Endothelial cell (in vitro differentiated cells): ENCODE data around the gene ADGRG1. TPM values are rescaled to one million over a fixed set of nuclear protein-coding genes. Genes with fewer than 3 reads are reported as not detected.

Experiments used
- DNase-seq: peaks from one replicate; pipeline ENCODE4 v3.0.0; 2021; ENCODE audit warnings: low spot score
- H3K27ac Mint-ChIP-seq: one replicate; pipeline ENCODE4 v1.8.0; 2021; ENCODE audit warnings: mixed read lengths, inconsistent platforms; ENCODE audit not compliant: unreplicated experiment
- H3K27me3 Mint-ChIP-seq: one replicate; pipeline ENCODE4 v1.8.0; 2021; ENCODE audit warnings: mild to moderate bottlenecking, moderate library complexity, mixed read lengths, inconsistent platforms; ENCODE audit not compliant: unreplicated experiment
- H3K36me3 Mint-ChIP-seq: one replicate; pipeline ENCODE4 v1.8.0; 2021; ENCODE audit warnings: mild to moderate bottlenecking, low read depth, mixed read lengths, inconsistent platforms; ENCODE audit not compliant: unreplicated experiment
- H3K4me1 Mint-ChIP-seq: one replicate; pipeline ENCODE4 v1.8.0; 2021; ENCODE audit warnings: mild to moderate bottlenecking, mixed read lengths, inconsistent platforms; ENCODE audit not compliant: unreplicated experiment
- H3K4me3 Mint-ChIP-seq: one replicate; pipeline ENCODE4 v1.8.0; 2021; ENCODE audit warnings: mild to moderate bottlenecking, mixed read lengths, inconsistent platforms; ENCODE audit not compliant: unreplicated experiment
- H3K9me3 Mint-ChIP-seq: one replicate; pipeline ENCODE4 v1.8.0; 2021; ENCODE audit warnings: mixed read lengths, inconsistent platforms; ENCODE audit not compliant: unreplicated experiment
- total RNA-seq: library from RNA; stranded (reverse); fragmentation: NEBNext Ultra II Directional; extraction: Animal tissue kit (Norgen Biotek cat#: 25700); gene quantifications from one replicate; pipeline ENCODE4 v1.2.1, GENCODE V29; 2021; ENCODE audit not compliant: unreplicated experiment
- TF ChIP-seq, protein P1 (sequence below): fragments of 200-600 bp; sonication (generic); IDR thresholded peaks from one replicate; pipeline ENCODE4 v1.5.0; 2021; ENCODE audit warnings: antibody characterized with exemption; ENCODE audit not compliant: unreplicated experiment

ADGRG1 gene
- total RNA-seq, 1 donor from 2014 or later, result 2.7 TPM

GRCh38 chr16:57637020-57637419 is 8.6 kb downstream of the ADGRG1 start:
- Mint-ChIP-seq H3K36me3 (no peaks in the 10 kb centered on the region), H3K27me3 (peaks cover 10% of the 10 kb centered on the region), H3K4me3 (no peak overlapping the region), H3K27ac (peak overlapping the region; percentile 49), H3K4me1 (peaks cover 21% of the 10 kb centered on the region), H3K9me3 (no peaks in the 10 kb centered on the region)
- TF ChIP-seq, protein P1, sequence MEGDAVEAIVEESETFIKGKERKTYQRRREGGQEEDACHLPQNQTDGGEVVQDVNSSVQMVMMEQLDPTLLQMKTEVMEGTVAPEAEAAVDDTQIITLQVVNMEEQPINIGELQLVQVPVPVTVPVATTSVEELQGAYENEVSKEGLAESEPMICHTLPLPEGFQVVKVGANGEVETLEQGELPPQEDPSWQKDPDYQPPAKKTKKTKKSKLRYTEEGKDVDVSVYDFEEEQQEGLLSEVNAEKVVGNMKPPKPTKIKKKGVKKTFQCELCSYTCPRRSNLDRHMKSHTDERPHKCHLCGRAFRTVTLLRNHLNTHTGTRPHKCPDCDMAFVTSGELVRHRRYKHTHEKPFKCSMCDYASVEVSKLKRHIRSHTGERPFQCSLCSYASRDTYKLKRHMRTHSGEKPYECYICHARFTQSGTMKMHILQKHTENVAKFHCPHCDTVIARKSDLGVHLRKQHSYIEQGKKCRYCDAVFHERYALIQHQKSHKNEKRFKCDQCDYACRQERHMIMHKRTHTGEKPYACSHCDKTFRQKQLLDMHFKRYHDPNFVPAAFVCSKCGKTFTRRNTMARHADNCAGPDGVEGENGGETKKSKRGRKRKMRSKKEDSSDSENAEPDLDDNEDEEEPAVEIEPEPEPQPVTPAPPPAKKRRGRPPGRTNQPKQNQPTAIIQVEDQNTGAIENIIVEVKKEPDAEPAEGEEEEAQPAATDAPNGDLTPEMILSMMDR, result no peak
- no peak for DNase-seq

DNA sequence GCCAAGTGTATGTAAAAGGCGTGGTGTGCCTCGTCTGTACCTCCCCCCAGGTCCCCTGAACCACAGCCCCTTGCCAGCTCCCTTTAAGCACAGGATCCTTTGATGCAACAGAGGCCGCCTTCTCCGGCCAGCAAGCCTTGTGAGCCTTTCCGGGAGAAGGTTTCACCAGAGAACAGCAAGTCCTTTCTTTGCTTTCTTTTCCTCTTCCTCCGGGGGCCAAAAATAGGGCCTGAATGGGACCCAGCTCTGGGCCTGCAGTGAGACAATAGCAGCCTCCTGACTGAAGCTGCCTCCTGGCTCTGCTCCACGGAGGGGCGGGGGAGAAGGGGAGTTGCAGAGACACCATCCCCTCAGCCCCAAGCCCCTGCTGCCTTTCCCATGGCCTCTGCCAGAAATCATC is 9.0 kb downstream of the ADGRG1 start:
- Mint-ChIP-seq H3K36me3 (no peaks in the 10 kb centered on the region), H3K4me1 (peaks cover 21% of the 10 kb centered on the region), H3K4me3 (no peak overlapping the region), H3K27me3 (peaks cover 10% of the 10 kb centered on the region), H3K9me3 (no peaks in the 10 kb centered on the region), H3K27ac (peak overlapping the region; percentile 49)
- TF ChIP-seq, protein P1, result no peak
- peak; percentile 28 for DNase-seq

DNA sequence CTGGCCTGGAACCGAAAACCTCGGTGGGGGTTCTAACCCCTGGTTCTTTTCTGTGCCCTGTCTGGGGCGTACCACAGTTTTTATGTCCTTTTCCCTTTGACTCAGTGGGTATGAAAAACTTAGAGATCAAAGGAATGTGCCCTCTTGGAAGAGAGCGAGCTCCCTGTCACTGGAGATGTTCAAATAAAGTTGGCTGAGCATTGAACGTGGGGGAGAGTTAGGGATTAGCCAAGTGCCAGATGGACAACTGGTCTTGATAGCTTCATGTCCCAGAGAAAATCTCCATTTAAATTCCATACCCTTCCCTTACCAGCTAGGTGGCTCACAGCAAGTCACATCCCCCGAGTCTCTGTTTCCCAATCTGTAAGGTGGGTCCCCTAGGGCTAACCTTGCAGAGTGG is 9.5 kb downstream of the ADGRG1 start:
- Mint-ChIP-seq H3K4me1 (peaks cover 21% of the 10 kb centered on the region), H3K9me3 (no peaks in the 10 kb centered on the region), H3K36me3 (no peaks in the 10 kb centered on the region), H3K27ac (peak overlapping the region; percentile 49), H3K27me3 (peaks cover 10% of the 10 kb centered on the region), H3K4me3 (no peak overlapping the region)
- TF ChIP-seq, protein P1, result no peak
- DNase-seq, result no peak

- no peak for DNase-seq
- H3K4me3 Mint-ChIP-seq, result no peak overlapping the region
- H3K4me1 Mint-ChIP-seq, result peaks cover 21% of the 10 kb centered on the region
- H3K9me3 Mint-ChIP-seq, result no peaks in the 10 kb centered on the region
- peaks cover 12% of the 10 kb centered on the region for H3K27me3 Mint-ChIP-seq
- no peaks in the 10 kb centered on the region for H3K36me3 Mint-ChIP-seq
- TF ChIP-seq, protein P1, result no peak
- H3K27ac Mint-ChIP-seq, result no peak overlapping the region
Observed at GRCh38 chr16:57638381-57638780, 10.0 kb downstream of the ADGRG1 start.

GRCh38 chr16:57639172-57639887 is 10.9 kb downstream of the ADGRG1 start:
- Mint-ChIP-seq H3K4me3 (no peak overlapping the region), H3K27me3 (peaks cover 11% of the 10 kb centered on the region), H3K27ac (no peak overlapping the region), H3K9me3 (no peaks in the 10 kb centered on the region), H3K36me3 (no peaks in the 10 kb centered on the region), H3K4me1 (peaks cover 21% of the 10 kb centered on the region)
- DNase-seq, result peak; percentile 68
- TF ChIP-seq, protein P1, result no peak
